ENCODE measurements around the gene NRM.

DNA sequence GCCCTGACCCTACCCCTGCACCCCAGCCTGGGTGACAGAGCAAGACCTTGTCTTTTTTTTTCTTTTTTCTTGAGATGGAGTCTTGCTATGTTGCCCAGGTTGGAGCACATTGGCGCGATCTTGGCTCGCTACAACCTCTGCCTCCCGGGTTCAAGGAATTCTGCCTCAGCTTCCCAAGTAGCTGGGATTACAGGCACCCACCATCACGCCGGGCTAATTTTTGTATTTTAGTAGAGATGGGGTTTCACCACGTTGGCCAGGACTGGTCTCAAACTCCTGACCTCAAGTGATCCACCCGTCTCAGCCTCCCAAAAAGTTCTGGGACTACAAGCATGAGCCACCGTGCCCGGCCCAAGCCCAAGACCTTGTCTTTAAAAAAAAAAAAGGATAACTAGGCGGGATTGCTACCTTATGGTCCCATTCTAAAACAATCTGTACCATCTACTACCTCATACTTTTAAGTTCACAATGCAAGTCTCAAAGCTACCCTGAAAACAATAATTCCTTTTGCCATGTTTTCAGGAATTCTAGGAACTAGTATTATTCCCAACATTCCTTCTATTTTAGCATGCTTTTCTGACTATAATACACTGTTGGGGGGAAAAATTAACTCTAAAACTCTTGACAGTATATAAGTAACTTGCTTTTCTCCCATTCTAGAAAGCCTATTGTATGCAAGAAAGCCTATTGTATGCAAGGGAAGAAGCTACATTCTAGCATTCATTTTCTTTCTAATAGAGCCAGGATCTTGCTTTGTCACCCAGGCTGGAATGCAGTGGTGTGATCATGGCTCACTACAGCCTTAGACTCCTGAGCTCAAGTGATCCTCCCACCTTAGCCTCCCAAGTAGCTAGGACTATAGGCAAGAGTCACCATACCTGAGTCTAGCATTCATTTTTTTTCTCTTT is 36.0 kb upstream of the NRM start:
- TF ChIP-seq, protein P1, sequence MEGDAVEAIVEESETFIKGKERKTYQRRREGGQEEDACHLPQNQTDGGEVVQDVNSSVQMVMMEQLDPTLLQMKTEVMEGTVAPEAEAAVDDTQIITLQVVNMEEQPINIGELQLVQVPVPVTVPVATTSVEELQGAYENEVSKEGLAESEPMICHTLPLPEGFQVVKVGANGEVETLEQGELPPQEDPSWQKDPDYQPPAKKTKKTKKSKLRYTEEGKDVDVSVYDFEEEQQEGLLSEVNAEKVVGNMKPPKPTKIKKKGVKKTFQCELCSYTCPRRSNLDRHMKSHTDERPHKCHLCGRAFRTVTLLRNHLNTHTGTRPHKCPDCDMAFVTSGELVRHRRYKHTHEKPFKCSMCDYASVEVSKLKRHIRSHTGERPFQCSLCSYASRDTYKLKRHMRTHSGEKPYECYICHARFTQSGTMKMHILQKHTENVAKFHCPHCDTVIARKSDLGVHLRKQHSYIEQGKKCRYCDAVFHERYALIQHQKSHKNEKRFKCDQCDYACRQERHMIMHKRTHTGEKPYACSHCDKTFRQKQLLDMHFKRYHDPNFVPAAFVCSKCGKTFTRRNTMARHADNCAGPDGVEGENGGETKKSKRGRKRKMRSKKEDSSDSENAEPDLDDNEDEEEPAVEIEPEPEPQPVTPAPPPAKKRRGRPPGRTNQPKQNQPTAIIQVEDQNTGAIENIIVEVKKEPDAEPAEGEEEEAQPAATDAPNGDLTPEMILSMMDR (IDR thresholded peaks at IDR 0.05; ENCODE audit: poor library complexity, severe bottlenecking) = no peak
- TF ChIP-seq EZH2 (IDR thresholded peaks at IDR 0.05; ENCODE audit: borderline replicate concordance, insufficient read depth, low read length, poor library complexity, severe bottlenecking) = no peak
- no peak for TF ChIP-seq EP300 (conservative IDR thresholded peaks at IDR 0.05; ENCODE audit: poor library complexity, severe bottlenecking)
